GM12864 (cell line): ENCODE results near the gene GNA12.

Experiments
- DNase-seq: peaks from one replicate; pipeline ENCODE4 v3.0.0-alpha.2; 2011; ENCODE audit warnings: low read depth
- H3K4me3 ChIP-seq: 2 replicates; pipeline ENCODE4 v1.5.1; 2011; ENCODE audit warnings: mild to moderate bottlenecking, low read depth, low read length, control low read depth
- CTCF ChIP-seq: IDR thresholded peaks from 2 replicates; pipeline ENCODE4 v1.5.1; 2011; ENCODE audit warnings: low read depth, mild to moderate bottlenecking, moderate library complexity, low read length, control low read depth, inconsistent platforms; ENCODE audit errors: missing control alignments

GNA12 gene

GRCh38 chr7:2757361-2757903 is 86.7 kb downstream of the GNA12 start:
- DNase-seq = no peak
- no peak for TF ChIP-seq CTCF
- no peak overlapping the region for H3K4me3 ChIP-seq

- TF ChIP-seq CTCF = no peak
- H3K4me3 ChIP-seq = no peak overlapping the region
- no peak for DNase-seq
These were observed 88.6 kb downstream of the GNA12 start for GRCh38 chr7:2755531-2755930.

- no peak for TF ChIP-seq CTCF
- no peak for DNase-seq
- no peak overlapping the region for H3K4me3 ChIP-seq
These were observed 89.2 kb downstream of the GNA12 start for GRCh38 chr7:2754912-2755311.

GRCh38 chr7:2754086-2754485 is 90.0 kb downstream of the GNA12 start:
- no peak overlapping the region for H3K4me3 ChIP-seq
- no peak for TF ChIP-seq CTCF
- no peak for DNase-seq

GRCh38 chr7:2753148-2753547 is 91.0 kb downstream of the GNA12 start:
- no peak for TF ChIP-seq CTCF

GRCh38 chr7:2751086-2751485 is 93.0 kb downstream of the GNA12 start:
- no peak overlapping the region for H3K4me3 ChIP-seq

More at GRCh38 chr7:2753148-2753547, 91.0 kb downstream of the GNA12 start:
- no peak for DNase-seq
- H3K4me3 ChIP-seq = no peak overlapping the region

More at GRCh38 chr7:2751086-2751485, 93.0 kb downstream of the GNA12 start:
- no peak for TF ChIP-seq CTCF
- DNase-seq = no peak
